HAP-1 (cell line): ENCODE measurements around the gene CFAP74.

ENCODE experiments used
- DNase-seq, 2 experiments: peaks; one replicate each; pipeline ENCODE4 v3.0.0-alpha.2; 2016 to 2020; ENCODE audit warnings: low spot score in 2 of 2
- H3K27me3 ChIP-seq: fragments of 250-450 bp; sonication (Bioruptor Pico); 2 replicates; pipeline ENCODE4 v1.5.1; 2020; ENCODE audit warnings: low read depth, mild to moderate bottlenecking, moderate library complexity
- H3K36me3 ChIP-seq: fragments of 250-450 bp; sonication (Bioruptor Pico); replicated peaks from 2 replicates; pipeline ENCODE4 v1.5.1; 2020; ENCODE audit warnings: mild to moderate bottlenecking
- H3K4me1 ChIP-seq: fragments of 250-450 bp; sonication (Bioruptor Pico); 2 replicates; pipeline ENCODE4 v1.5.1; 2020; ENCODE audit warnings: mild to moderate bottlenecking
- H3K4me3 ChIP-seq: fragments of 250-450 bp; sonication (Bioruptor Pico); 2 replicates; pipeline ENCODE4 v1.5.1; 2020; ENCODE audit warnings: mild to moderate bottlenecking, moderate library complexity
- H3K9me3 ChIP-seq: fragments of 250-450 bp; sonication (Bioruptor Pico); 2 replicates; pipeline ENCODE4 v1.5.1; 2020; ENCODE audit warnings: mild to moderate bottlenecking, moderate library complexity
- in situ Hi-C: fragments of 300-500 bp; cut with MboI; formaldehyde crosslinking; loops from 3 replicates; pipeline ENCODE4 v1.14.3; 2020; ENCODE audit warnings: low sequenced_read_pairs, inconsistent platforms, mixed read lengths

The CFAP74 gene

DNA sequence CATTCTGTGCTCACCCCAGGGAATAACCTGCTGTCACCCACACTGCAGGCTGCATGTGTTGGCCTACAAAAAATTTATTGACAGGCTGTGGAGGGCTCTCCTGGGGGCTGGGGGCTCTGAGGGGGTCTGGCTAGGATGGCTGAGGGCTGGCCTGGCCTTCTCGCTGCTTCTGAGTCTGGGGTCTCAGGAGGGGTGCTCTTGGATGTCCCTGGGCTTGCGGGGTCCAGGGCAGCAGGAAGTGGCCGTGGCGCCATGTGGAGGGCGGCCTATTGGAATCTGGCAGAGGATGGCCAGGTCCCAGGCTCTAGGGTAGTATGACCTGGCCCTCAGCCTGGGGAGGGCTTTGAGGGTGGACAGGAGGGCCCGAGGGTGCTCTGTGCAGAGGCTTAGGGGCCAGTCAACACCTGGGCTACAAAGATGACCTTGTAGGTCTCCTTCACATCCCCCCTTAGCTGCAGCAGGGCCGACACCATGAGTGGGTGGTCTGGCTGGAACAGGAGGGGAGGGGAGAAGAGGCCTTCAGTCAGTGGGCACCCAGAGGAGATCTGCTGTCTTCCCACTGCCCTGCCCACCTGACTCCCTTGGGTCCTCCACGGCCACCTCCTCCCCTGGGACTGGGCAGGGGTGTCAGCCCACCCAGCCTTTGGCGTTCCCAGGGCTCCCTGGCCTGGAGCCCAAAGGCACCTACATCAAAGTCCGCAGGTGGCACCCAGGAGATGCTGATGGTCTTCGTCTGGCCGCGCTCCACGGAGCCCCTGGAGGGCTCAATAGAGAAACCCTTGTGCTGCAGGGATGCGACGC, 81.5 kb downstream of the CFAP74 start:
- DNase-seq: no peak
- Histone ChIP-seq H3K36me3 (no peaks in the 10 kb centered on the region), H3K9me3 (no peaks in the 10 kb centered on the region), H3K27me3 (no peaks in the 10 kb centered on the region), H3K4me1 (peaks cover 11% of the 10 kb centered on the region), H3K4me3 (no peak overlapping the region)
- in situ Hi-C loops: no loop called here

DNA sequence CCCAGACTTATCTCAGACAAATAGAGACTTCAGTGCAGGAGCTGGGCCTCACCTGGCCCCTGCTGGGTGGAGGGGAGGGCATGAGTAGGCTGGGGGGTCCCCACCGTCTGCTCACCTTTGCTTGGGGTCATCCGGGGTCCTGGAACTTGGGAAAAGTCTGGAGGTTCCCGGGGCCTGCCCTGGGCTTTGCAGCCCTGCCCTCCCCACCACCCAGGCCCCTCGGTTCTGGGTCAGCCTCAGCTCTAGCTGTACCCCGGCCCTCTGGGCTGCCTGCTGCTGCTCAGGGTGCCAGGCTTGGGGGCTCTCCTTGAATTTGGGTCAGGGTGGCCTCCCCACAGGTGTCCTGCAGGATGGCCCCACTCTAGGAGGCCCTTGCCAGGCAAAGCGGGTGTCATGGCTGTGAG, 82.1 kb downstream of the CFAP74 start:
- no peaks in the 10 kb centered on the region for H3K36me3 ChIP-seq
- no peaks in the 10 kb centered on the region for H3K27me3 ChIP-seq
- H3K9me3 ChIP-seq: no peaks in the 10 kb centered on the region
- peaks cover 11% of the 10 kb centered on the region for H3K4me1 ChIP-seq
- no peak overlapping the region for H3K4me3 ChIP-seq
- in situ Hi-C loops: no loop called here
- no peak for DNase-seq

DNA sequence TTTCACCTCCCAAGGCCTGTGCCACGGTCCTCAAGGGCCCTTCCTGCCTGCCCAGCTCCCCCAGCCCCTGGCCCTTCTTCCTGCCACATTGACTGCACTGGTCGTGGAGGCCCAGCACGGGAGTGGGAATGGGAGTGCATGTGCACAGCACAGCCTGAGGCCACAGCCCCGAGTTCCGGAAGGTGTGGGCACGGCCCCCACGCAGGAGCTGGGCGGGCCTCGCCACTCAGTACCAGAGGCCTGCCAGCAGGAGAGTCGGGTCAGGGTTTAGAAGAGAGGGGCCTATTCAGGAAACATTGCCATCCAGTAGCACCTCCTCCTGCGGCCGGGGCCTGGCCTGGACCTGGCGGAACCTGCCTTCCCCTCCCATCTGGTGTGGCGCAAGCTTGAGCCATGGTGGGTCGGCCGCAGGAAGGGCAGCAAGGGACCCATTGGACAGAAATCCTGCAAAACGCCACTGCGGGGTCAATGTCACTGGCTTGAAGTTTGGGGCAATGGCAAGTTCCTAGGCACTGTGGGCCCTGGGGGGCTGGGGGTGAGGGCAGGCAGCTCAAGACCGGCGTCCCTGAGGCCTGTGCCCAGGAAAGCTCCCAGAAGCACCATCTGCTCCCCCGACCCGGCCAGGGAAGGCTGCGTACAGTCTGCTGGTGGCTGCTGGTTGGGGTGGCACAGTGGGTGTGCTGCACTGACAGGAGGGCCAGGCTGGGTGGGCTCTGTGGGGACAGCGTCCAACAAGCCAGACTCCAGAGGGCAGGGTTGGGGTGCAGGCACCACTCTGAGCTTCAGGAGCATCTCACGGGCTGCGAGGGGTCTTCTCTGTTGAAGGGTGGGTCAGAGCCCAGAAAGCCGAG, 82.8 kb downstream of the CFAP74 start:
- H3K27me3 ChIP-seq: no peaks in the 10 kb centered on the region
- H3K36me3 ChIP-seq: no peaks in the 10 kb centered on the region
- in situ Hi-C loops: no loop called here
- peaks cover 11% of the 10 kb centered on the region for H3K4me1 ChIP-seq
- H3K9me3 ChIP-seq: no peaks in the 10 kb centered on the region
- no peak overlapping the region for H3K4me3 ChIP-seq
- no peak for DNase-seq

DNA sequence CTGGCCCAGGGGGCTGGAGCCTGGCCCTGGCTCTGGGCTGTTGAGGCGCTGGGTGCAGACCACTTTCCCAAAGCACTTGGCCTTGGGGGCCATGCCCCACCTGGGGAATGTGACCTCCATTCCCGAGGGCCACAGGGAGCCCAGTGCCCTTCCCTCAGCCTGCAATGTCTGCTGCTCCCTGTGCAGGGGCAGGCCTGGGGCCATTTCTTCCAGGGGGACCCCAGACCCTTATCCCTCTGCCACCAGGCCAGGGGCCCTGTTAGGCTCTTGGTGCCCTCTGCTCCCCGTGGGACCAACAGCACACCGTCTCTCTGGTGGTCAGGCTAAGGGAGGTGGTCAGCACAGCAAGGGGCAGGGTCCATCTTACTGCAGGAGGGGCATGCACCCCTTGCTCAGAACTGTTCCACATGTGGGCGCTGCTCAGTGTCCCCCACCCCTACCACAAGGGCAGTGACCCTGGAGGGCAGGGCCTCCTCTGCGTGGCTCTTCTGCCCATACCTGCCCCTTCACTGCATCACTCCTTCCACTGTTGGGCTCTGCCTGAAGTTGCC, 83.5 kb downstream of the CFAP74 start:
- no peak for DNase-seq
- no peak overlapping the region for H3K4me3 ChIP-seq

DNA sequence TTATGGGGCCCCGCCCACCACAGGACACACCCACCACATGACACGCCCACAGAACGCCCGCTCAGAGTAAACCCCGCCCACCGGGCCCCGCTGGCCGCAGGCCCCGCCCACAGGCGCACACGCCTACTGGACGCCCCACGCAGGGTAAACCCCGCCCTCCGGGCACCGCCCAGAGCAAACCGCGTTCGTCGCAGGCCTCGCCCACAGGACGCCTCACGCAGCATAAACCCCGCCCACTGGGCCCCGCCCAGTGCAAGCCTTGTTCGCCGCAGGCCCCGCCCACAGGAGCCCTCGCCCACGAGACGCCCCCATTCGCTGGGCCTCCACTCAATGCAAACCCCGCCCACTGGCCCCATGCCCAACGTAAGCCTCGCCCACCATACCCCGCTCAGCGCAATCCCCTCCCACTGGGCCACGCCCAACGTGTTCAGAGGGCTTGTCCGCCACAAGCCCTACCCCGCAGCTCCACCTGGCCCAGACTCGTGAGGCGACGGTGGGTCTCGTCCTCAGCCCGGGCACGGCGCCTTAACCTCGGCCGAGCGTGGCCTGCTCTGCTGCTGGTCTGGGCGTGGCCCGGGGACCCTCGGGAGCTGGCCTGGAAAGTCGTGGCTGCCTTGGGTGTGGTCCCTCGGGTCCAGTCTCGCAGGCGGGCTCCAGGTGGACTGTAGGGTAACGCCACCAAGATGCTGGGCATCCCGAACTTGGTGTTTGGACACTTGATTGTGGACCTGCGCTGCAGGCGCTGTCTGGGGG, 84.1 kb downstream of the CFAP74 start:
- Histone ChIP-seq H3K27me3 (no peaks in the 10 kb centered on the region), H3K4me1 (peaks cover 11% of the 10 kb centered on the region), H3K9me3 (no peaks in the 10 kb centered on the region), H3K4me3 (peak overlapping the region; percentile 44), H3K36me3 (no peaks in the 10 kb centered on the region)
- DNase-seq: peak; percentile 94 to 100
- in situ Hi-C loops: no loop called here

More for the DNA sequence above, 83.5 kb downstream of the CFAP74 start:
- no peaks in the 10 kb centered on the region for H3K9me3 ChIP-seq
- no peaks in the 10 kb centered on the region for H3K27me3 ChIP-seq
- H3K36me3 ChIP-seq: no peaks in the 10 kb centered on the region
- in situ Hi-C loops: no loop called here
- peaks cover 11% of the 10 kb centered on the region for H3K4me1 ChIP-seq

DNA sequence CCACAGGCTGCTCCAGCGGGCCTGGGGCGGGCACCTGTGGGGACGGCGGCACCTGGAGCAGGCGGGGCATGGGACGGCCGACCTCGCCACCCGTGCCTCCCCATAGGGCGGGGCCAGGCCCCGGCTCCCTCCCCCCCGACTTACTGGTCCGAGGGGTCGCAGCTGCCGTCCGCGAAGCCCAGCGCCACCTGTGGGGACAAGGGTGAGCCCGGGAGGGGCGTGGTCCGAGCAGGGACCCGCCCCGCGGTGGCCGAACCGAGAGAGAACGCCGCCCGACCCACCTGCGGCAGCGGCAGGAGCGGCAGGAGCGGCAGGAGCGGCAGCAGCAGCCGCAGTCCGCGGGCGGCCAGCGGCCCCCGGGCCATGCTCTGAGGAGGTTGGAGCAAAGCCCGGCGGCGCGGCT, 84.7 kb downstream of the CFAP74 start, which contains the start of gene TMEM52:
TMEM52 (minus strand) TSS at position 379 of the 403 bp plus-strand sequence; CDS start at position 365, 14 bp downstream.
- in situ Hi-C loops: no loop called here
- peaks cover 11% of the 10 kb centered on the region for H3K4me1 ChIP-seq
- no peaks in the 10 kb centered on the region for H3K36me3 ChIP-seq
- H3K27me3 ChIP-seq: no peaks in the 10 kb centered on the region
- peak within 1 kb of the TSS; percentile 44 for H3K4me3 ChIP-seq
- DNase-seq: peak in 1 of 2 experiments; percentile 20
- no peaks in the 10 kb centered on the region for H3K9me3 ChIP-seq

DNA sequence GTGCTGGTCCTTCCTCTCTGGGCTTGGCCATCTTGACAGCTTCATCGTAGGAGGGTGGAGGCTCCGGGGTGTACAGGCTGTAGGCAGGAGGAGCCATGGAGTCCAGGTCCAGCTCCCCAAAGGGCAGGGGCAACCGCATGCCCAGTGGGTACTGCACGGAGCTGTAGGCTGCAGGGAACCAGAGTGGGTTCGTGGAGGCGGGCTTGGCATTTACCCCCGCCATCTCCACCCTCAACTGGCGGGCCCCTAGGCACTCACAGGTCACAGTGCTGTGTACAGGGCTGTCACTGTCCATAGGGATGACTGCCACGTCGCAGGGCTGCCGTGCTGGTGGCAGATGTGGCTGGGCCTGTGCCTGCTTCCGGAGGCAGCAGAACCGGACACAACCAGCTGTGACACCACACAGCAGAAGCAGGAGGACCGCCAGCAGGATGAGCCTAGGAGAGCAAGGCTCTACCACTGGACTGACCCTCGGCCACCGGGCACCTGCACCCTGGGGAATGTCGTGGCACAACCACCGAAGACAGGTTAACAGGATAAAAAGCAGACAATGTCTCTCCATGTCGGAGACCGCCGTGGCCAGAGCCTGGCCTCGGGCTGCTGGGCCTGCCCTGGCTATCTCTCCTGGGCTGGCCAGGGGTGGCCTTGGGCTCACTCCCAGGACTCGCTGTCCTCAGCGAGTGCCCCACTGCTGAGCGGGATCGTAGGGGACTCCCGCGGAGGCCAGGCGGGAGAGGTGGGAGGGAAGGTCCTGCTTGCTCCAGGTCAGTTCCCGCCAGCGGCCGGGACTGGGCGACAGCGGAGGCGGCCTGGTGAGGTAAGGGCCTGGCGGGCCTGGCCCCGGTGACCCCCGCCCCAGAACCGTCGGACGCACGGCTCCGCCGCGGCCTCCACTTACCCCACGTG, 85.3 kb downstream of the CFAP74 start:
- H3K36me3 ChIP-seq: no peaks in the 10 kb centered on the region
- peak overlapping the region; percentile 44 for H3K4me3 ChIP-seq
- DNase-seq: no peak
- no peaks in the 10 kb centered on the region for H3K27me3 ChIP-seq
- in situ Hi-C loops: no loop called here
- no peaks in the 10 kb centered on the region for H3K9me3 ChIP-seq
- H3K4me1 ChIP-seq: peaks cover 11% of the 10 kb centered on the region

DNA sequence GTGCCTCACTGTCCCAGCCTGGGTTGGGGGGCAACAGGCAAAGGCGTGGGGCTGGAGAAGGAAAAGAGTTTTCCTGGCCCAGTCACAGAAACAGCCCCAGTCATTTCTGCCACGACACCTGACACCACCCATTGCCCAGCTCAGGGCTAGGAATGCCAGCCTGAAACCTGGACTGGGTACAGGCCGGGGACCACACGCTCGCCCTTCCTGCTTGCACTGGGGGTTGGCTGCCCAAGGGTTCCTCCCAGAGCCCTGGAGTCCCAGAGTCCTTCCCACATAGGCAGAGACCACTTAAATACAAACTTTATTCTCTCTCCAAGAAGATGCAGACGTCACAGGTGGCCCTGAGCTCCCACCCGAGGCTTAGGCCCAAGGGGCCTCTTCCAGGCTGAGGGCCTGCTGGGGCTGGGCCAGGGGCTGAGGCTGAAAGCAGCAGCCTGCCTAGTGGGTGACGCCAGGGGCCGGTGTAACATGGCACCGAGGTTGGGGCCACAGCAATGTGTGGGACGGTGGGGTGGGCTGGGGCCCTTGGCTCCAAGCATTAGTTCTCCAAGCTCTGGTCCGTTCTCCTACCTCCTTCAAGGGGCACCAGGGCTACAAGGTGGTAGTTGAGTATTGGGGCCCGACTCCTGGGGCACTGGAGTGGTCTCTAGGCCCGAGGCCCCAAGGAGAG, 86.1 kb downstream of the CFAP74 start:
- no peaks in the 10 kb centered on the region for H3K36me3 ChIP-seq
- no peak overlapping the region for H3K4me3 ChIP-seq
- H3K4me1 ChIP-seq: peaks cover 11% of the 10 kb centered on the region
- no peaks in the 10 kb centered on the region for H3K27me3 ChIP-seq
- in situ Hi-C loops: no loop called here
- no peak for DNase-seq
- no peaks in the 10 kb centered on the region for H3K9me3 ChIP-seq

DNA sequence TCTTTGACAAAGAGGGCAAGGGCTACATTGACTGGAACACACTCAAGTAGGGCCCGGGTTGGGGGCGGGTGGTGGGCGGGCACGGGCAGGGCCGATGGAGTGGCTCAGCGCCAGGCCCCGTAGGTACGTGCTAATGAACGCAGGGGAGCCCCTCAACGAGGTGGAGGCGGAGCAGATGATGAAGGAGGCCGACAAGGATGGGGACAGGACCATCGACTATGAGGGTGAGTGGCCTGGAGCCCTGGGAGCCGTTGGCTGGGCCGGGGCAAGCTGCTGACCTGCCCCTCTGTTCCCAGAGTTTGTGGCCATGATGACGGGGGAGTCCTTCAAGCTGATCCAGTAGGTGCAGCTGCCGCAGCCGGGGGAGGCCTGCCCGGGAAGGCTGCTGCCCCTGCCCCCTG, 86.7 kb downstream of the CFAP74 start:
- DNase-seq: no peak
- in situ Hi-C loops: no loop called here
- peaks cover 11% of the 10 kb centered on the region for H3K4me1 ChIP-seq
- H3K27me3 ChIP-seq: no peaks in the 10 kb centered on the region
- no peaks in the 10 kb centered on the region for H3K9me3 ChIP-seq
- no peak overlapping the region for H3K4me3 ChIP-seq
- H3K36me3 ChIP-seq: no peaks in the 10 kb centered on the region

DNA sequence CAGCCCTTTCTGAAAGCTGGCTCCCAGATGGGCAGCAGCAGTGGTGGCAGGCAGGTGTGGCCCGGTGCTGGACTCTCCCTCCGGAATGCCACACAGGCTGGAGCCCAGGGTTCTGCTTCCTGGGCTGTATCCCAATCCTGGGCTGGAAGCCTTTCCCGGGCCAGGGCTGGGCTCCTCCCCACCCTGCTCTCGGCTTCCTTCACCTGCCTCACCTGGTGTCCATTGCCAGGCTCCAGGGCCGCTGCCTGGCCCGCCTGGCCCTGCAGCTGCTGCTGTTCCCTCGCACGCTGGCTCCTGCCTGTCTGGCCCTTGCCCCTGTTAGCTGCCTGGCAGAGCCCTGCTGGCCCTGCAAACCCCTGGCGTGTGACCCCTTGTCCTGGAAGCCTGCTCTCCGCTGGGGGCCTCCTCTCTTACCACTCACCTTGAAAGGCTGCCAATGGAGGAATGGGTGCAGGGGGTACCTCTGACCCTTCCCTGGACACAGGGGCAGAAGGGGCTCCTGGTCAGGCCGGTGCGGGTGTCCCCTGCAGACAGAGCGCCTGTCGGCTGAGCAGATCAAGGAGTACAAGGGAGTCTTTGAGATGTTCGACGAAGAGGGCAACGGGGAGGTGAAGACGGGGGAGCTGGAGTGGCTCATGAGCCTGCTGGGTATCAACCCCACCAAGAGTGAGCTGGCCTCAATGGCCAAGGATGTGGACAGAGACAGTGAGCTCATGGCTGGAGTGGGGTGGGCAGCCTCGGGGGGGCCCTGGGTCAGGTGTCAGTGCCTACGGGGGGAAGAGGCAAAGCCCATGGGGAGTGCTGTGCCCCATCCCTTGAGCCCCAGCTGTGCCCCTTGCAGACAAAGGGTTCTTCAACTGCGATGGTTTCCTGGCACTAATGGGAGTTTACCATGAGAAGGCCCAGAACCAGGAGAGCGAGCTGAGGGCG, 87.4 kb downstream of the CFAP74 start:
- no peaks in the 10 kb centered on the region for H3K9me3 ChIP-seq
- peaks cover 11% of the 10 kb centered on the region for H3K4me1 ChIP-seq
- H3K27me3 ChIP-seq: no peaks in the 10 kb centered on the region
- no peaks in the 10 kb centered on the region for H3K36me3 ChIP-seq
- in situ Hi-C loops: no loop called here
- H3K4me3 ChIP-seq: no peak overlapping the region
- DNase-seq: no peak

DNA sequence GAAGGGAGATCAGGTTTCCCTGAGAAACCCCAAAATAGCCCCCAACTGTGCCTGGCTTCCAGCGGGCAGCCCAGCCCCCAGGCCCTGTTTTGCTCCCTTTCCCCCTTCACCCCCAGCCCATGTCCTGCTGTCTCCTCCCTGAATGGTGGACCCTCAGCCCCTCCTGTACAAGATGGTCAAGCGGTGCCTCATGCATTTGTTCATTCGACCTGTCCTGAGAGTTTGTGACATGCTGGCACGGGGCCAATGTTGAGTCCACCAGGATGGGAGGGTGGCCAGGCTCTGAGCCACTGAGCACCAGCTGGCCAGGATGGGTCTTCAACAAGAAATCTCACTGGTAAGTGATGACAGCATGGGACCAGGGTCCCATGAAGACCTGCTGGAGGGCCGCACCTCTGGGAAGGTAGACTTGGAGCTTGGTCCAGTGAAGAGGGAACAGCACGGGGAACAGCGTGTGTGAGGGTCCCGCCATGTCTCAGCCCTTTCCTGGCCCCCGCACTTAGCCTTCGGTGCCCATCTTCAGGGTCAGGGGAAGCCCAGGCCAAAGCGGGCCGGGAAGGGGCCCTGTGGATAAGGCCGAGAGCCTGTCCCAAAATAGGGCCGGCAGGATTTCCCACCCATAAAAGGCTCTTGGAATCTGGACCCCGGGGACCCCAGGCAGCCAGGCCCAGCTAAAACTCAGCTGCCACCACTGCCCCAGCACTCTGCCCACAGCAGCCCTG, 88.5 kb downstream of the CFAP74 start, which contains the start of gene CALML6:
CALML6 (plus strand) TSS at position 290 of the 722 bp plus-strand sequence; CDS start at position 311, 21 bp downstream.
- Histone ChIP-seq H3K4me1 (peaks cover 11% of the 10 kb centered on the region), H3K36me3 (no peaks in the 10 kb centered on the region), H3K4me3 (no peak within 1 kb of the TSS)

More for the DNA sequence above, 88.5 kb downstream of the CFAP74 start, which contains the start of gene CALML6:
- no peaks in the 10 kb centered on the region for H3K9me3 ChIP-seq
- in situ Hi-C loops: no loop called here
- DNase-seq: no peak
- no peaks in the 10 kb centered on the region for H3K27me3 ChIP-seq
